HG02571 (cell line): ENCODE measurements around the gene ANKRD27.
"Not testable (repeated sequence)": the region's sequence is repeated elsewhere in the genome, so short reads cannot be mapped to it uniquely, and the experiment has no call there.

Source experiments
- ATAC-seq: cut with Tn5 transposase; IDR thresholded peaks from one replicate; pipeline ENCODE4 v1.9.1; 2021; ENCODE audit warnings: mild to moderate bottlenecking, moderate library complexity; ENCODE audit not compliant: unreplicated experiment

Gene ANKRD27

GRCh38 chr19:32656379-32656778 is 18.6 kb downstream of the ANKRD27 start:
- ATAC-seq, result not testable (repeated sequence)

- no peak for ATAC-seq
These were observed 21.4 kb downstream of the ANKRD27 start for GRCh38 chr19:32653599-32653915.

GRCh38 chr19:32652894-32653598 is 21.9 kb downstream of the ANKRD27 start:
- no peak for ATAC-seq

- ATAC-seq, result not testable (repeated sequence)
These were observed 22.6 kb downstream of the ANKRD27 start for GRCh38 chr19:32652331-32652730.

- no peak for ATAC-seq
These were observed 23.2 kb downstream of the ANKRD27 start for GRCh38 chr19:32651729-32652140.

GRCh38 chr19:32650671-32651070 is 24.3 kb downstream of the ANKRD27 start:
- ATAC-seq, result no peak

GRCh38 chr19:32649751-32650150 is 25.2 kb downstream of the ANKRD27 start:
- ATAC-seq, result no peak

- ATAC-seq, result no peak
These were observed 27.6 kb downstream of the ANKRD27 start for GRCh38 chr19:32647361-32647760.

- no peak for ATAC-seq
These were observed 28.4 kb downstream of the ANKRD27 start for GRCh38 chr19:32646556-32646955.

- no peak for ATAC-seq
These were observed 32.2 kb downstream of the ANKRD27 start for GRCh38 chr19:32642771-32643170.

- ATAC-seq, result no peak
These were observed 36.4 kb downstream of the ANKRD27 start for GRCh38 chr19:32638625-32639024.

GRCh38 chr19:32637480-32637879 is 37.5 kb downstream of the ANKRD27 start:
- no peak for ATAC-seq

GRCh38 chr19:32631381-32631780 is 43.6 kb downstream of the ANKRD27 start:
- no peak for ATAC-seq

- no peak for ATAC-seq
These were observed 44.6 kb downstream of the ANKRD27 start for GRCh38 chr19:32630338-32630737.

- ATAC-seq, result no peak
These were observed 47.2 kb downstream of the ANKRD27 start for GRCh38 chr19:32627714-32628270.

GRCh38 chr19:32626969-32627368 is 48.0 kb downstream of the ANKRD27 start:
- ATAC-seq, result no peak

- ATAC-seq, result no peak
These were observed 50.6 kb downstream of the ANKRD27 start for GRCh38 chr19:32624410-32624809.

GRCh38 chr19:32622002-32622401 is 53.0 kb downstream of the ANKRD27 start:
- no peak for ATAC-seq

GRCh38 chr19:32619051-32619685 is 55.8 kb downstream of the ANKRD27 start:
- ATAC-seq, result no peak

GRCh38 chr19:32615569-32615968 is 59.4 kb downstream of the ANKRD27 start:
- no peak for ATAC-seq

GRCh38 chr19:32614916-32615315 is 60.1 kb downstream of the ANKRD27 start:
- ATAC-seq, result no peak

GRCh38 chr19:32613008-32613407 is 62.0 kb downstream of the ANKRD27 start:
- ATAC-seq, result no peak
